Measurements from ENCODE around the gene KRTAP5-8. TPM values are rescaled to one million over a fixed set of nuclear protein-coding genes. Genes with fewer than 3 reads are reported as not detected.
"Not testable (repeated sequence)": the region's sequence is repeated elsewhere in the genome, so short reads cannot be mapped to it uniquely, and the experiment has no call there.

KRTAP5-8 gene
- not detected in 2 replicates for total RNA-seq (2014; rRNA removed; shearing (Covaris generic); ENCODE audit: low replicate concordance)

GRCh38 chr11:71537977-71538665, at the start of gene KRTAP5-8:
Gene KRTAP5-8 (plus strand): TSS chr11:71538025. CDS start chr11:71538056, 31 bp downstream.
- DNase-seq, result not testable (repeated sequence)

GRCh38 chr11:71488681-71489270, 49.0 kb upstream of the KRTAP5-8 start:
- peaks cover 2% of the 10 kb centered on the region; the same call in 1 of the 2 replicates for H3K36me3 ChIP-seq (ENCODE audit: insufficient read depth, low read length)
- H3K27me3 ChIP-seq (ENCODE audit: low read length), result no peaks in the 10 kb centered on the region
- H2AFZ ChIP-seq (ENCODE audit: low read length), result no peak overlapping the region
- H3K27ac ChIP-seq (ENCODE audit: low read length), result no peak overlapping the region
- H3K9me3 ChIP-seq (ENCODE audit: low read length), result no peaks in the 10 kb centered on the region
- no peak overlapping the region for H3K9ac ChIP-seq (ENCODE audit: low read length)
- no peak for DNase-seq
- no peaks in the 10 kb centered on the region for H4K20me1 ChIP-seq (ENCODE audit: insufficient read depth, low read depth, low read length)
- H3K4me1 ChIP-seq (ENCODE audit: low read length), result no peaks in the 10 kb centered on the region
- H3K79me2 ChIP-seq (ENCODE audit: low read length), result no peaks in the 10 kb centered on the region
- H3K4me2 ChIP-seq (ENCODE audit: low read depth, low read length, poor library complexity, severe bottlenecking), result no peak overlapping the region
- no peaks in the 10 kb centered on the region for H3K9me2 ChIP-seq (replicated peaks; ENCODE audit: insufficient read depth, low read length)
- no peak overlapping the region for H3K4me3 ChIP-seq (ENCODE audit: low read length)

More at GRCh38 chr11:71537977-71538665, at the start of gene KRTAP5-8:
- not testable (repeated sequence) for H3K36me3 ChIP-seq (ENCODE audit: insufficient read depth, low read length); H3K4me3 ChIP-seq (ENCODE audit: low read length); H3K4me2 ChIP-seq (ENCODE audit: low read depth, low read length, poor library complexity, severe bottlenecking); H3K9me2 ChIP-seq (replicated peaks; ENCODE audit: insufficient read depth, low read length); H3K27me3 ChIP-seq (ENCODE audit: low read length); H3K9me3 ChIP-seq (ENCODE audit: low read length); H2AFZ ChIP-seq (ENCODE audit: low read length); H3K27ac ChIP-seq (ENCODE audit: low read length); H3K79me2 ChIP-seq (ENCODE audit: low read length); H3K4me1 ChIP-seq (ENCODE audit: low read length); H3K9ac ChIP-seq (ENCODE audit: low read length); H4K20me1 ChIP-seq (ENCODE audit: insufficient read depth, low read depth, low read length)

GRCh38 chr11:71489311-71490043, 48.3 kb upstream of the KRTAP5-8 start:
- Histone ChIP-seq H3K36me3 (ENCODE audit: insufficient read depth, low read length) (0 out of 2 replicates have a peak, but pooled peaks cover 2% of the 10 kb centered on the region), H3K27me3 (ENCODE audit: low read length) (no peaks in the 10 kb centered on the region)

GRCh38 chr11:71490044-71490730, 47.6 kb upstream of the KRTAP5-8 start:
- H3K27me3 ChIP-seq (ENCODE audit: low read length), result no peaks in the 10 kb centered on the region
- H4K20me1 ChIP-seq (ENCODE audit: insufficient read depth, low read depth, low read length), result no peaks in the 10 kb centered on the region
- H3K27ac ChIP-seq (ENCODE audit: low read length), result no peak overlapping the region
- no peaks in the 10 kb centered on the region for H3K9me3 ChIP-seq (ENCODE audit: low read length)
- 0 out of 2 replicates have a peak, but pooled peaks cover 2% of the 10 kb centered on the region for H3K36me3 ChIP-seq (ENCODE audit: insufficient read depth, low read length)
- no peak for DNase-seq
- H3K4me1 ChIP-seq (ENCODE audit: low read length), result no peaks in the 10 kb centered on the region
- H3K9ac ChIP-seq (ENCODE audit: low read length), result no peak overlapping the region
- no peak overlapping the region for H3K4me2 ChIP-seq (ENCODE audit: low read depth, low read length, poor library complexity, severe bottlenecking)
- no peaks in the 10 kb centered on the region for H3K9me2 ChIP-seq (replicated peaks; ENCODE audit: insufficient read depth, low read length)
- H3K4me3 ChIP-seq (ENCODE audit: low read length), result no peak overlapping the region
- no peak overlapping the region for H2AFZ ChIP-seq (ENCODE audit: low read length)
- no peaks in the 10 kb centered on the region for H3K79me2 ChIP-seq (ENCODE audit: low read length)

More at GRCh38 chr11:71489311-71490043, 48.3 kb upstream of the KRTAP5-8 start:
- H3K4me1 ChIP-seq (ENCODE audit: low read length), result no peaks in the 10 kb centered on the region
- no peak overlapping the region for H3K27ac ChIP-seq (ENCODE audit: low read length)
- H3K9me2 ChIP-seq (replicated peaks; ENCODE audit: insufficient read depth, low read length), result no peaks in the 10 kb centered on the region
- no peaks in the 10 kb centered on the region for H3K79me2 ChIP-seq (ENCODE audit: low read length)
- no peaks in the 10 kb centered on the region for H4K20me1 ChIP-seq (ENCODE audit: insufficient read depth, low read depth, low read length)
- no peak for DNase-seq
- no peak overlapping the region for H3K4me3 ChIP-seq (ENCODE audit: low read length)
- no peaks in the 10 kb centered on the region for H3K9me3 ChIP-seq (ENCODE audit: low read length)
- H3K4me2 ChIP-seq (ENCODE audit: low read depth, low read length, poor library complexity, severe bottlenecking), result no peak overlapping the region
- no peak overlapping the region for H3K9ac ChIP-seq (ENCODE audit: low read length)
- H2AFZ ChIP-seq (ENCODE audit: low read length), result no peak overlapping the region

- H3K4me2 ChIP-seq (ENCODE audit: low read depth, low read length, poor library complexity, severe bottlenecking), result no peak overlapping the region
- no peak overlapping the region for H3K27ac ChIP-seq (ENCODE audit: low read length)
- no peaks in the 10 kb centered on the region for H3K9me2 ChIP-seq (replicated peaks; ENCODE audit: insufficient read depth, low read length)
- H3K79me2 ChIP-seq (ENCODE audit: low read length), result no peaks in the 10 kb centered on the region
- no peaks in the 10 kb centered on the region for H3K9me3 ChIP-seq (ENCODE audit: low read length)
- no peaks in the 10 kb centered on the region for H4K20me1 ChIP-seq (ENCODE audit: insufficient read depth, low read depth, low read length)
- H2AFZ ChIP-seq (ENCODE audit: low read length), result no peak overlapping the region
- H3K27me3 ChIP-seq (ENCODE audit: low read length), result no peaks in the 10 kb centered on the region
- H3K4me3 ChIP-seq (ENCODE audit: low read length), result no peak overlapping the region
- H3K9ac ChIP-seq (ENCODE audit: low read length), result no peak overlapping the region
- 0 out of 2 replicates have a peak, but pooled peaks cover 2% of the 10 kb centered on the region for H3K36me3 ChIP-seq (ENCODE audit: insufficient read depth, low read length)
- no peaks in the 10 kb centered on the region for H3K4me1 ChIP-seq (ENCODE audit: low read length)
- no peak for DNase-seq
Observed at GRCh38 chr11:71490731-71491390, 47.0 kb upstream of the KRTAP5-8 start.

- Histone ChIP-seq H3K27me3 (ENCODE audit: low read length) (no peaks in the 10 kb centered on the region), H3K9me3 (ENCODE audit: low read length) (no peaks in the 10 kb centered on the region), H3K4me3 (ENCODE audit: low read length) (no peak overlapping the region), H3K4me1 (ENCODE audit: low read length) (no peaks in the 10 kb centered on the region), H2AFZ (ENCODE audit: low read length) (no peak overlapping the region), H3K36me3 (ENCODE audit: insufficient read depth, low read length) (0 out of 2 replicates have a peak, but pooled peaks cover 2% of the 10 kb centered on the region), H3K9me2 (replicated peaks; ENCODE audit: insufficient read depth, low read length) (no peaks in the 10 kb centered on the region), H3K9ac (ENCODE audit: low read length) (no peak overlapping the region), H3K79me2 (ENCODE audit: low read length) (no peaks in the 10 kb centered on the region), H4K20me1 (ENCODE audit: insufficient read depth, low read depth, low read length) (no peaks in the 10 kb centered on the region), H3K27ac (ENCODE audit: low read length) (no peak overlapping the region), H3K4me2 (ENCODE audit: low read depth, low read length, poor library complexity, severe bottlenecking) (no peak overlapping the region)
- DNase-seq, result no peak
Observed at GRCh38 chr11:71491531-71491930, 46.3 kb upstream of the KRTAP5-8 start.

GRCh38 chr11:71491940-71492339, 45.9 kb upstream of the KRTAP5-8 start:
- Histone ChIP-seq H3K36me3 (ENCODE audit: insufficient read depth, low read length) (0 out of 2 replicates have a peak, but pooled peaks cover 2% of the 10 kb centered on the region), H3K9me3 (ENCODE audit: low read length) (no peaks in the 10 kb centered on the region), H3K4me3 (ENCODE audit: low read length) (no peak overlapping the region), H3K9ac (ENCODE audit: low read length) (no peak overlapping the region), H3K4me2 (ENCODE audit: low read depth, low read length, poor library complexity, severe bottlenecking) (no peak overlapping the region), H3K27me3 (ENCODE audit: low read length) (no peaks in the 10 kb centered on the region), H3K9me2 (replicated peaks; ENCODE audit: insufficient read depth, low read length) (no peaks in the 10 kb centered on the region), H3K4me1 (ENCODE audit: low read length) (no peaks in the 10 kb centered on the region), H3K79me2 (ENCODE audit: low read length) (no peaks in the 10 kb centered on the region), H3K27ac (ENCODE audit: low read length) (no peak overlapping the region), H2AFZ (ENCODE audit: low read length) (no peak overlapping the region), H4K20me1 (ENCODE audit: insufficient read depth, low read depth, low read length) (no peaks in the 10 kb centered on the region)
- DNase-seq, result no peak
